ENCODE results near the gene TMEM178A. TPM values are rescaled to one million over a fixed set of nuclear protein-coding genes. Genes with fewer than 3 reads are reported as not detected.

Gene TMEM178A
- total RNA-seq, 1 donor from 2014 or later: not detected

DNA sequence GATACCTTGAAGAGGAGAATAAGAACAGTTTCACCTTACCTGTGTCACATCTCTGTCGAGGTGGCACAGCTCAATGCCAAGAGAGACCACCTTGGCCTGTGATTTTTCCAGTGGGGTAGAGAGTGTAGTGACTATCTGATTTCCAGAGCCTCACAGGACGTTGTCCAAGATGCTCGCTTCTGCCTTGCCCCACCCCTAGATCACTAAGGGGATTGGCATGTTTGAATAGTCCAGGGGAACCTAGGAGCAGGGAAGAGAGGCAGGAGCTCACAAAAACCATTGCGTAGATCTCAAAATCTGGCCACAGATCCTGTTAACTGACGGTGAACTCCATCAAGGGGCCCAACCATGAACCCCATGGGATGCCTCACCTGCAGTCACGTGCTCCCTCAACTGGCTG, 24.2 kb downstream of the TMEM178A start:
- intact Hi-C loops (cut with micrococcal nuclease): no loop called here
- DNase-seq: no peak
- ChIA-PET CTCF (no interaction called here), POLR2A (no interaction called here)
- H3K36me3 Mint-ChIP-seq (ENCODE audit: low read depth): no peaks in the 10 kb centered on the region
- H3K9me3 Mint-ChIP-seq: peaks cover 7% of the 10 kb centered on the region
- H3K4me1 Mint-ChIP-seq: no peaks in the 10 kb centered on the region
- no peak overlapping the region for H3K27ac Mint-ChIP-seq
- ATAC-seq (ENCODE audit: low read depth): no peak
- H3K27me3 Mint-ChIP-seq: peaks cover 11% of the 10 kb centered on the region
- no peak overlapping the region for H3K4me3 Mint-ChIP-seq
- no peak for TF ChIP-seq CTCF (IDR thresholded peaks at IDR 0.05)

GRCh38 chr2:39693245-39693644, 27.5 kb downstream of the TMEM178A start:
- Mint-ChIP-seq H3K36me3 (ENCODE audit: low read depth) (no peaks in the 10 kb centered on the region), H3K4me3 (no peak overlapping the region), H3K27me3 (peaks cover 14% of the 10 kb centered on the region), H3K9me3 (peaks cover 7% of the 10 kb centered on the region), H3K4me1 (no peaks in the 10 kb centered on the region), H3K27ac (no peak overlapping the region)
- ATAC-seq (ENCODE audit: low read depth) (no peak), DNase-seq (no peak)
- CTCF ChIA-PET: no interaction called here
- intact Hi-C loops (cut with micrococcal nuclease): no loop called here
- TF ChIP-seq CTCF (IDR thresholded peaks at IDR 0.05): no peak
- POLR2A ChIA-PET: no interaction called here

GRCh38 chr2:39696101-39696553, 30.4 kb downstream of the TMEM178A start:
- intact Hi-C loops (cut with micrococcal nuclease): no loop called here
- ChIA-PET POLR2A (no interaction called here), CTCF (interaction anchor here (1.2 kb wide), 1 partner anchor 316 kb away, joined by 4 read pairs; no protein-coding TSS in a partner anchor)
- no peak for TF ChIP-seq CTCF (IDR thresholded peaks at IDR 0.05)
- peaks cover 2% of the 10 kb centered on the region for H3K36me3 Mint-ChIP-seq (ENCODE audit: low read depth)
- peaks cover 11% of the 10 kb centered on the region for H3K27me3 Mint-ChIP-seq
- H3K4me1 Mint-ChIP-seq: no peaks in the 10 kb centered on the region
- ATAC-seq (ENCODE audit: low read depth): no peak
- peaks cover 7% of the 10 kb centered on the region for H3K9me3 Mint-ChIP-seq
- no peak for DNase-seq
- H3K27ac Mint-ChIP-seq: no peak overlapping the region
- no peak overlapping the region for H3K4me3 Mint-ChIP-seq

- CTCF ChIA-PET: interaction anchor here (1.2 to 1.9 kb wide), 2 partner anchors 317 kb away, joined by 4 to 8 read pairs; no protein-coding TSS in a partner anchor
- POLR2A ChIA-PET: no interaction called here
- peaks cover 6% of the 10 kb centered on the region for H3K36me3 Mint-ChIP-seq (ENCODE audit: low read depth)
Observed at GRCh38 chr2:39696838-39697237, 31.1 kb downstream of the TMEM178A start.

DNA sequence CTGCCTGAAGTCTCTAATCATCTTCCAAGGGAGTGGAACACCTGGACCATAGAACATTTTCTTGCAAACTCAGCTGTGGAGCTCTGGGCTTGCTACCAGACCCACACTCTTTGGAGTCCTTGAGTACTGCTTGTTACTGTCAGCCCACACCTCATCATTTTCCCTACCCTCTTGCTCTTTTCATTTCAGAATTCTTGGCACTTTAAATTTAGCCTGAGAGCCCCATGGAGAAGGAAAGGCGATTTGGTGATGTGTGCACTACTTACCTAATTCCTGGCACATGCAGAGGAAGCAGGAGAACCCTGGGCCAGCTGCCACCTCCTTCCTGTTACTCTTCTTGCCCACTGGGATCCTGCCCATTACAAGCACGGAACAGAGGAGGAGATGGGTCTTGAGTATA, 31.7 kb downstream of the TMEM178A start:
- ChIA-PET CTCF (interaction anchor here (0.8 to 1.9 kb wide), 3 partner anchors 32 to 468 kb away, joined by 3 to 8 read pairs (median 6); no protein-coding TSS in a partner anchor), POLR2A (no interaction called here)
- ATAC-seq (ENCODE audit: low read depth): no peak
- no peak for TF ChIP-seq CTCF (IDR thresholded peaks at IDR 0.05)
- DNase-seq: no peak
- Mint-ChIP-seq H3K27me3 (peaks cover 11% of the 10 kb centered on the region), H3K27ac (no peak overlapping the region), H3K4me1 (no peaks in the 10 kb centered on the region), H3K9me3 (peaks cover 15% of the 10 kb centered on the region), H3K36me3 (ENCODE audit: low read depth) (peaks cover 6% of the 10 kb centered on the region), H3K4me3 (no peak overlapping the region)
- intact Hi-C loops (cut with micrococcal nuclease): no loop called here

More at GRCh38 chr2:39696838-39697237, 31.1 kb downstream of the TMEM178A start:
- Mint-ChIP-seq H3K4me3 (no peak overlapping the region), H3K9me3 (peaks cover 10% of the 10 kb centered on the region), H3K27ac (no peak overlapping the region), H3K4me1 (no peaks in the 10 kb centered on the region), H3K27me3 (peaks cover 11% of the 10 kb centered on the region)
- TF ChIP-seq CTCF (IDR thresholded peaks at IDR 0.05): no peak
- intact Hi-C loops (cut with micrococcal nuclease): no loop called here
- no peak for ATAC-seq (ENCODE audit: low read depth)
- DNase-seq: no peak

All from activated B cell treated with CpG ODN at 0.5 μM for 24 hours (primary cell).